Measurements from ENCODE around the gene CDH12. TPM values are rescaled to one million over a fixed set of nuclear protein-coding genes. Genes with fewer than 3 reads are reported as not detected.

CDH12 gene
- total and polyA plus RNA-seq, 7 donors: 0.04 TPM; not detected in 6

- DNase-seq: no peak
- Histone ChIP-seq H3K27me3 (no peaks in the 10 kb centered on the region), H3K4me3 (no peak overlapping the region), H3K9me3 (no peaks in the 10 kb centered on the region), H3K4me1 (no peaks in the 10 kb centered on the region), H3K36me3 (no peaks in the 10 kb centered on the region), H3K27ac (no peak overlapping the region)
- TF ChIP-seq POLR2AphosphoS5 (IDR thresholded peaks at IDR 0.05): no peak
- TF ChIP-seq EP300 (IDR thresholded peaks at IDR 0.05): no peak
- TF ChIP-seq CTCF (IDR thresholded peaks at IDR 0.05): no peak
- TF ChIP-seq POLR2A (IDR thresholded peaks at IDR 0.05): no peak
- 80 to 83% methylated on average over 1 of the region's 1 CpG for WGBS, 2 donors
- intact Hi-C loops (cut with DNase I): no loop called here
These were observed 922.0 kb downstream of the CDH12 start for GRCh38 chr5:21931116-21931515.

GRCh38 chr5:21919414-21920022 is 933.6 kb downstream of the CDH12 start:
- intact Hi-C loops (cut with DNase I): no loop called here
- Histone ChIP-seq H3K36me3 (no peaks in the 10 kb centered on the region), H3K4me1 (no peaks in the 10 kb centered on the region), H3K27me3 (peaks cover 0 to 3% (median 0%) of the 10 kb centered on the region in 3 donors), H3K27ac (no peak overlapping the region), H3K4me3 (no peak overlapping the region), H3K9me3 (no peaks in the 10 kb centered on the region)
- DNase-seq: no peak
- WGBS, 2 donors: 18 to 26% methylated on average over 8 of the region's 8 CpGs
- peak in 2 of 4 experiments; percentile 18 to 37 for TF ChIP-seq CTCF (IDR thresholded peaks at IDR 0.05)
- TF ChIP-seq POLR2A (IDR thresholded peaks at IDR 0.05): no peak
- no peak for TF ChIP-seq POLR2AphosphoS5 (IDR thresholded peaks at IDR 0.05)
- TF ChIP-seq EP300 (IDR thresholded peaks at IDR 0.05): no peak

DNA sequence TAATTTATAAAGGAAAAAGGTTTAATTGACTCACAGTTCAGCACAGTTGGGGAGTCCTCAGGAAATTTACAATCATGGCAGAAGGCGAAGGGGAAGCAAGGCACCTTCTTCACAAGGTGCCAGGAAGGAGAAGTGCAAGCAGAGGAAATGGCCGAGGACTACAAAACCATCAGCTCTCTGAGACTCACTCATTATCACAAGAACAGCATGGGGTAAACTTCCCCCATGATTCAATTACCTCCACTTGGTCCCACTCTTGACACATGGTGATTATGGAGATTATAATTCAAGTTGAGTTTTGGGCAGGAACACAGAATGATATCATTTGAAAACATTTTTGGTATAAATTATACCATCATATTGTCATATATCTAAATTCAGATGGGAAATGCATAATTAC is 934.7 kb downstream of the CDH12 start:
- intact Hi-C loops (cut with DNase I): no loop called here

DNA sequence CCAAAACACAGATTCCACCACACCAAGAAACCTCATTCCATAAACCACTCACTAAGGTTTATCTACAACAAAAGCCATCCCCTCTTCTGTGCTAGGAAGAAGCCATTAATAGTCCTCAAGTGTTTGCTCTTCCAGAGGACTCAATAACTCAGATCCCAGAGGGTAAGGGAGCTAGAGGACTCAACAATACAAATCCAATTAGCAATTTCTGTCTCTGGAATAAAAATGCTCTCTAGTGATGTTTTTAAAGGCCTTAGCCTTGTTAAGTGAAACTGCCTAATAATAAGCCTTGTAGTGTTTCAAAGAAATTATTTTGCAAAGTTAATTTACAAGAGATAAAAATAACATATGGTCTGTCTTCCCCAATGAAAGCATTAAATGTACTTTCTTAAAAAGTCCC is 942.4 kb downstream of the CDH12 start:
- Histone ChIP-seq H3K36me3 (no peaks in the 10 kb centered on the region), H3K27ac (no peak overlapping the region), H3K4me1 (no peaks in the 10 kb centered on the region), H3K27me3 (no peaks in the 10 kb centered on the region), H3K9me3 (no peaks in the 10 kb centered on the region), H3K4me3 (no peak overlapping the region)
- TF ChIP-seq POLR2AphosphoS5 (IDR thresholded peaks at IDR 0.05) (no peak), EP300 (IDR thresholded peaks at IDR 0.05) (no peak)
- no peak for DNase-seq
- intact Hi-C loops (cut with DNase I): no loop called here

More for the DNA sequence above, 934.7 kb downstream of the CDH12 start:
- H3K27me3 ChIP-seq: peaks cover 0 to 3% (median 0%) of the 10 kb centered on the region in 3 donors
- no peak overlapping the region for H3K4me3 ChIP-seq
- DNase-seq: no peak
- no peaks in the 10 kb centered on the region for H3K36me3 ChIP-seq
- H3K4me1 ChIP-seq: no peaks in the 10 kb centered on the region
- H3K9me3 ChIP-seq: no peaks in the 10 kb centered on the region
- 71 to 77% methylated on average over 2 of the region's 2 CpGs for WGBS, 2 donors
- TF ChIP-seq EP300 (IDR thresholded peaks at IDR 0.05) (no peak), CTCF (IDR thresholded peaks at IDR 0.05) (no peak), POLR2AphosphoS5 (IDR thresholded peaks at IDR 0.05) (no peak), POLR2A (IDR thresholded peaks at IDR 0.05) (no peak)
- H3K27ac ChIP-seq: no peak overlapping the region

GRCh38 chr5:21895766-21896350 is 957.3 kb downstream of the CDH12 start:
- Histone ChIP-seq H3K4me1 (no peaks in the 10 kb centered on the region), H3K27ac (no peak overlapping the region), H3K36me3 (no peaks in the 10 kb centered on the region), H3K27me3 (no peaks in the 10 kb centered on the region), H3K9me3 (no peaks in the 10 kb centered on the region), H3K4me3 (no peak overlapping the region)
- TF ChIP-seq CTCF (IDR thresholded peaks at IDR 0.05): no peak
- no peak for TF ChIP-seq POLR2AphosphoS5 (IDR thresholded peaks at IDR 0.05)
- TF ChIP-seq POLR2A (IDR thresholded peaks at IDR 0.05): no peak
- no peak for TF ChIP-seq EP300 (IDR thresholded peaks at IDR 0.05)
- DNase-seq: no peak
- WGBS, 2 donors: 30 to 67% methylated on average over 3 of the region's 3 CpGs
- intact Hi-C loops (cut with DNase I): no loop called here
